GM21737 (cell line): ENCODE measurements around the gene CERKL.

Experiments
- ATAC-seq: cut with Tn5 transposase; IDR thresholded peaks from one replicate; pipeline ENCODE4 v1.9.1; 2021; ENCODE audit warnings: mild to moderate bottlenecking, moderate library complexity; ENCODE audit not compliant: unreplicated experiment

The CERKL gene

GRCh38 chr2:181578829-181579228 lies 78.1 kb downstream of the CERKL start:
- no peak for ATAC-seq

- ATAC-seq, result no peak
These were observed 80.5 kb downstream of the CERKL start for GRCh38 chr2:181576431-181576830.

DNA sequence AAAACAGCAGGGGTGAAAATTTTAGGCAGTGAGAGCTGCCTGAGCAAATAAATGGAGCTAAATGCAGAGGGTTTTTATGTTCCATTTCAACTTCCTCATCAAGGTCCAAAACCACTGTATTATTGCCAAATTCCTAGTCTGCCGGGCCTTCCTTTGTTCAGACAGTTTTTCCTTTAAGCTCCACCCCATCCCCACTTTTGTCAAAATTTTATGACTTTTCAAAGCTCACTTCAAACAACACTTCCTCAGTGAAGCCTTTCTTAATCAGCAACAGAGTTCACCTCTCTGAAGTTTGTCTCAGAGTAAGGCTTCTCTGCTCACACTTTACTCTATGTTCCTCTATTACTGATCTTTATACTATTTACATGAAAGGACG lies 81.3 kb downstream of the CERKL start:
- no peak for ATAC-seq

GRCh38 chr2:181575024-181575649 lies 81.8 kb downstream of the CERKL start:
- no peak for ATAC-seq

DNA sequence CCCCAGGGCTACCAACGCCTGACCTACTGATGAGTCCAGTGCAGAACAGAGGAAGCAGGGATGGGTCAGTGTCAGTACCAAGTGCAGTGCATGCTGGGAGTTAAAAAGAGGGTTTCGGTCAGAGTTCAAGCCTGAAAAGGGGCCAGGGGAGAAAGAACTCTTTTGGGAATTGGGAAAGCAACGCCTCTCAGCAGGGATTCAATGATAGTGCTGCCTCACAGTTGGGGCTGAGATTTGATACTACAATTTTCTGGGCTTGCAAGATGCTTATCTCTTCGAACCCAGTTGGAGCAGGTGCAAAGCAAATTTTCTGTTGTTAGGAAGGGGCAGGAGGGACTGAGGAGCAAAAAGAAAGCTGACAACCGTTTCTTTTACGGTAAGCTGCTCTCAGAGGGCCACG lies 82.6 kb downstream of the CERKL start:
- no peak for ATAC-seq

DNA sequence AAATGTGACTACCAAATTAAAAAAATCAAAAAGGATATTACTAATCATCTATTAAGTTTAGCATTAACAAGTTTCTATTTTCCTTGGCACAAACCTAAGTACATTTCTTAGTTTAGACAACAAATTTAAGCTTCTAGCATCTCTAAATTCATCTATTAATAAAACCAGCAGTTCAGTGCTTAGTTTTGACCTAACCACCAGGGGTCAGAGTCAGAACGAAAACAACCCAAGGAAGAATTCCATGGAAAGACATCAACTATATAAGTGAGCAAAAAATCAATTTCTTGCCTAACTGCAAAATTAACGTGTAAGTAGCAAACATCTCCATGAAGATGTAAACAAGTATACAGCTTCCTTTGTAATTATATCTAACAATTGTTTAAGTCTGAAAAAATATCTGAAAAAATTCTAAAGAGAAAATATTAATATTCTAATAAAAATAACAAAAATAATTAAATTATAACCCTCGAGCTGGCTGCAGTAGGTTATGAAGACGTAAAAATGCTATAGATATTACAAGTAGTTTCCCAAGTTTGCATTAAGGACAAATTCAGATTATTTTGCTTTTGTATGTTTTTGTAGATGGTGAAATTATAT lies 83.7 kb downstream of the CERKL start:
- ATAC-seq, result no peak

DNA sequence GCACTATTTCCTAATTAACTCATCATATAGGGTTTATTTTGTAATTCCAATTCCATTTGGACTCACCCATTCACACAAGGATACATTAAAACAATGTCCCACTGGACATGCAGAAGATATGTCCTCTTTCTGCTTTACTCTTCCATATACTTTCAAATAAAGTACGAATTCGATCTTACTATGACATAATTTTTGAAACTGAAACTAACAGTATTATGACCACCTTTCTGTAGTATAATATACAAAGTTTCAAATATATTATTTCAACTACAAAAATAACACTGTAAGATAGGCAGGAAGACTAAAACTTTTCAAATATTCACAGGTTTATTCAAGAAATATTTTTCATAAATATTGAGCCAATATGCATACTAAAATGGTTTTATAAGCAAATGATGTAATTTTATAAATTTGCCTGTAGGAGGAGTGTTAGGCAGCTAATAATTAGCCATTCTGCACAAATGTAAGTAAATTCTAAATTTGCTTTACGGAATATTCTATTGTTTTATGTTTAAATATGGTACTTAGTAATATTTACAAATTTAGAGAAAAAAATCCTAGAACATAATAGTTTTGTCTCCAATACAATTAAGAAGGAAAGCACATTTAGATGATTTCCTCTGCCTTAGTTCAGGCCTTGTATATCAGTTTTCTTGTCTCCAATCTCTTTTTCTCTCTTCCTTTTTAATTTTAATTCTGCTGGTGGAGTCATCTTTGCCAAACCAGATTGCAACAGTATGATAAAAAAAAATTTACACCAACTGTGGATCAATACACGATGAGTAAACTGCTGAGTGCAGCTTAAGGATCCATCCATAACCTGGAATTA lies 85.9 kb downstream of the CERKL start:
- no peak for ATAC-seq

GRCh38 chr2:181570059-181570458 lies 86.8 kb downstream of the CERKL start:
- ATAC-seq, result no peak

DNA sequence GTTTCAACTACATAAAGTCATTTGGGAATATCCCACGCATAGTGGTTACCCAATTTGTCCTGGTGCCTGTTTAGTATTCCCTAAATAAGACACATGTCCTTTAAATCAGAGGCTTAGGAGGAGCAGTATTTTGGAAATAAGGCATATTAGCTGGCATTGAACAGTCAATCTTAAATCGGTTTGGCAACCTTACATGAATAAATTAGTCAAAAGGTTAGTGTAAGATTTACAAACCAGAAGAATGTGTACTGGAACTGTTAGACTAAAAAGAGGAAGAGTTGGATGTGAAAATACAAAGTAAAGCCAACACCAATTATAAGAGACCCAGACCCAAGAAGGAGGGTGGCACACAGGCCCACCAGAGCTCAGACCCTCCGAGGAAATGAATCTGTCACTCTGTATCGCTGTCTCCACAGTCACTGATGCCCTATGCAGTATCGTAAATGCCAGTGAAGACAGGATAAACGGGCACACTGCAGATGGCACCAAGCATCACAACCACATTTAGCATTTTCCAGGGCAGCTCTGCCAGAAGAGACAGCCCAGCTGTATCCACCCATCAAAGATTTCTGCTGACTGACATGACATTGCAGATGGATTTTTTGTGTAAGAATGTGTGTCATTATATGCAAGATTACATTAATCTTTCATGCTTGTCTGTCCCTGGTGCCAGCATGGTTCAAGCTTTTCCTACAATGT lies 90.4 kb downstream of the CERKL start:
- ATAC-seq, result no peak

DNA sequence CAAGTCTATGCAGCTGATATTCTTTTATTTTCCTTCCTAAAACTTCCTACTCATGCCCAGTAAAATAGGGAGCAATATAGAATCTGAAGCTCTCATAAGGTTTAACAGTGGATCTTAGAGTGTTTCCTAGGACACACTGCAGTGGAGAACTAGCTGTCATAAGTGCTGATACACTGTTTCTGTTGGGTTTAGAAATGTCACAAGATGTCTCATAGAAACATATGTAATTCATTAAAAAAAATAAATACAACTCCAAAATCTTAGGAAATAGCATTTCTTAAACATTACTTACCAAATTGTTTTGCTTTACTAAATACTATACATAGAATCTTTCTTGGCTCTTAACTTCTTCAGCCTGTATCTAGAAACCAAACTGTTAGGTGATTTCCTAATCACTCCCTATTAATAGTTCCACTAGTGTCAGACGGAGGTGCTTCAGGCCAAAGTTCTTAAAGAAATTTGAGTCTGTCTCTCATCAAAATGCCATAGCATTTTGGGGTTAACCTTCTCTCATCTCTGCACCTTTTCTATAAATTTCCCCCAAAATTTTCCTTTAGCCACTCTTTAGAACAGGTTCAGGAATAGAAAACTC lies 93.7 kb downstream of the CERKL start:
- no peak for ATAC-seq

DNA sequence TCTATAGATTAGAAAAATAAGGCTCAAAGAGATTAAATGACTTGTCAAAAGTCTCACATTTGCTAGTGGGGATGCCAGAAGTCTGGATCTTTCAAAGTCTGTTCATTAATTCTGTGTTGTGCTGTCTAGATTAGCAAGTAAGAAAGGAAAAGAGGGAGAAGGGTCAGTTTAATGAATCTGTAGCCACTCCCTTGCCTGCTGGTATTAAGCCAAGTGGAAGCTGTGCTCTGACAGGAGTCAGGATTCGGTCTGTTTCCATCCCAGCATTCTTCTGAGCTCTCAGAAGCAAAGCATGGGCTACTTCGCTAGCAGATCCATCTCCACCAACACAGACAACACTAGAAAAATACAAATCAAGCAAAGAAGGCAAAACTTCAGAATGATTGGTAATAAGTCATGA lies 98.5 kb downstream of the CERKL start:
- no peak for ATAC-seq

DNA sequence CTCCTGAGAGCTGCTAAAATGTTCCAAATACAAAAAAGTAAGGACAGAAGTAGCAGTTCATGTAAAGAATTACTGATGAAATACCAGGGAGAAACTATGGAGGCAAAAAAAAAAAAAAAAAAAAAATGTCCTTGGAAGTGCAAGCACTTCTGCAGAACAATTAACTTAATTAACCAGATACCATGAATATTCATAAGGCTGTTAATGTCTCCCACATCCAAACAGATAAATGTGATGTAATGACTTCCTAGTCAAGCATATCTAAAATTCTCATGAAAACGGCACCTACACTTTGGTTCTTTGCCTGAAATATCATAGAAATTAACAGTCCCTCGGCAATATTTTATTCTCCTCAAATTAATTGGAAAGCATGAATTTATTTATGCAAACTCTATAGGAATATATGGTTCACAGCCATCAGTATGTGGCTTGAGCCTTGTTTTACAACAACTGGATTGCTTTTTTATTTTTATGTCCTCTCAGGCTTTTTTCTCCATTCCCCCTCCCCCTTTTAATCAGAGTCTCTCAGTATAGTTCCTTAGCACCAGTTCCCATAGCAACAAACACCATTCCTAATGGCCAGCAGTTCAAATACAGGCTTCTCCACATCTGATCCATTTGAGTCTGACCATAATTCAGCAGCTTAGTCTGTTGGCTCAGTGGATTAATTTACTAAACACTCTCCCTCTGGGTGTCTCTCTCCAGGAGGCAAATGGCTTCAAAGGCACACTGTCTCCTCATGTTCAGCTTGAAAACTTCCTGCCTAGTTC lies 102.7 kb downstream of the CERKL start:
- no peak for ATAC-seq

GRCh38 chr2:181553244-181553643 lies 103.7 kb downstream of the CERKL start:
- ATAC-seq, result no peak

GRCh38 chr2:181552808-181553207 lies 104.1 kb downstream of the CERKL start:
- no peak for ATAC-seq

GRCh38 chr2:181546086-181546485 lies 110.8 kb downstream of the CERKL start:
- no peak for ATAC-seq

- ATAC-seq, result no peak
These were observed 114.7 kb downstream of the CERKL start for GRCh38 chr2:181542170-181542569.

GRCh38 chr2:181540421-181540820 lies 116.5 kb downstream of the CERKL start:
- ATAC-seq, result no peak

GRCh38 chr2:181536730-181537129 lies 120.2 kb downstream of the CERKL start:
- no peak for ATAC-seq

- no peak for ATAC-seq
These were observed 128.5 kb downstream of the CERKL start for GRCh38 chr2:181528441-181528840.

DNA sequence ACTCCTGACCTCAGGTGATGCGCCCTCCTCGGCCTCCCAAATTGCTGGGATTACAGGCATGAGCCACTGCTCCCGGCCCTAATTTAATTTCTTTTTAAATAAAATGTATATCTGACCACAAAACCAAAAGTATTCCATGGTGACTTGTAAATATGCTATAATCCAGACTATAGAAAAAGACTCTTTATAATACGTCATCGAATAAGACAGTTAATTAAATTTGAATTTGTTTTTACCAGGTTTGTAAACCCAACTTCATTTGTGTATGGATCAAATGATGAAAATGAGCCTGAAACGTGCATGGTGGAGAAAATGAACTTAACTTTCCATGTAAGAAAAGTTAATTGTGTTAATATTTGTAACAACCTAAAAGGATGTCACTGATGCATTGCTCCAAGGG lies 129.8 kb downstream of the CERKL start:
- ATAC-seq, result no peak
